H1 (cell line): ENCODE results near the gene WDR3. TPM values are rescaled to one million over a fixed set of nuclear protein-coding genes. Genes with fewer than 3 reads are reported as not detected.

Experiments
- CTCF ChIA-PET: fragments of 300-600 bp; sonication (Branson Sonifier 250); formaldehyde crosslinking; loops from one replicate; lab custom pipeline; 2021; ENCODE audit not compliant: partially characterized antibody; lab: Charles Lee
- POLR2A ChIA-PET: fragments of 300-600 bp; sonication (Branson Sonifier 250); formaldehyde crosslinking; loops from one replicate; lab custom pipeline; 2021; ENCODE audit warnings: inconsistent platforms; ENCODE audit not compliant: partially characterized antibody; lab: Charles Lee
- DNase-seq, 2 experiments: peaks; one replicate each; pipeline versions ENCODE4 v3.0.0 to v3.0.0-alpha.2; 2010 to 2022; ENCODE audit warnings: low spot score in 2 of 2, low read depth in 1 of 2, mixed read lengths in 1 of 2
- FAIRE-seq: peaks from 2 replicates; lab custom pipeline; 2011; peaks lifted over from hg19 to GRCh38; lab: Jason Lieb, UNC
- H2AFZ ChIP-seq: 2 replicates; pipeline ENCODE4 v1.8.1; 2012; ENCODE audit warnings: low read length, inconsistent platforms
- H2AK5ac ChIP-seq: 2 replicates; pipeline ENCODE4 v1.6.1; 2013; ENCODE audit warnings: low read depth, low read length
- H2BK120ac ChIP-seq: replicated peaks from 2 replicates; pipeline ENCODE3; 2013; ENCODE audit warnings: low read depth, low read length, inconsistent platforms
- H2BK12ac ChIP-seq: 2 replicates; pipeline ENCODE4 v1.6.1; 2013; ENCODE audit warnings: low read depth, low read length
- H2BK15ac ChIP-seq: 2 replicates; pipeline ENCODE4 v1.6.1; 2013; ENCODE audit warnings: low read length
- H2BK20ac ChIP-seq: 2 replicates; pipeline ENCODE4 v1.6.1; 2013; ENCODE audit warnings: low read length
- H2BK5ac ChIP-seq: 2 replicates; pipeline ENCODE4 v1.6.1; 2013; ENCODE audit warnings: low read depth, low read length
- H3K14ac ChIP-seq: 2 replicates; pipeline ENCODE4 v1.6.1; 2013; ENCODE audit warnings: inconsistent platforms; ENCODE audit not compliant: insufficient read length
- H3K18ac ChIP-seq: 2 replicates; pipeline ENCODE4 v1.6.1; 2013; ENCODE audit warnings: low read length; ENCODE audit errors: extremely low read depth
- H3K23ac ChIP-seq: 2 replicates; pipeline ENCODE4 v1.6.1; 2013; ENCODE audit warnings: inconsistent platforms; ENCODE audit not compliant: insufficient read length
- H3K23me2 ChIP-seq: 2 replicates; pipeline ENCODE4 v1.6.1; 2013; ENCODE audit warnings: low read depth, low read length
- H3K27ac ChIP-seq: 2 replicates; pipeline ENCODE4 v1.6.1; 2011; ENCODE audit warnings: low read depth, low read length, inconsistent platforms
- H3K27me3 ChIP-seq, 4 experiments: replicated peaks in 1 of 4; 1 replicate in 1 of 4; 2 replicates in 3 of 4; pipeline versions ENCODE4 v1.6.1 to v1.8.1; 2011 to 2013; ENCODE audit warnings: low read length in 3 of 4, mild to moderate bottlenecking in 3 of 4, inconsistent platforms in 2 of 4, mixed read lengths in 2 of 4, moderate library complexity in 1 of 4; ENCODE audit not compliant: control insufficient read depth in 3 of 4, insufficient read depth in 3 of 4; ENCODE audit errors: extremely low read depth in 1 of 4
- H3K36me3 ChIP-seq, 4 experiments: 2 replicates each; pipeline versions ENCODE4 v1.6.1 to v1.8.1; 2011 to 2013; ENCODE audit warnings: mild to moderate bottlenecking in 4 of 4, low read length in 3 of 4, moderate library complexity in 2 of 4, control low read depth in 1 of 4, inconsistent platforms in 1 of 4; ENCODE audit not compliant: insufficient read depth in 4 of 4, control insufficient read depth in 2 of 4
- H3K4ac ChIP-seq: replicated peaks from 2 replicates; pipeline ENCODE3; 2013; ENCODE audit warnings: low read length, low read depth, mixed read lengths, inconsistent platforms; ENCODE audit not compliant: insufficient read length
- H3K4me1 ChIP-seq, 4 experiments: replicated peaks in 1 of 4; 1 replicate in 1 of 4; 2 replicates in 3 of 4; pipeline versions ENCODE4 v1.6.1 to v1.8.1; 2011 to 2013; ENCODE audit warnings: low read length in 3 of 4, inconsistent platforms in 2 of 4, mixed read lengths in 1 of 4; ENCODE audit not compliant: insufficient read depth in 4 of 4, control insufficient read depth in 3 of 4
- H3K4me2 ChIP-seq, 2 experiments: 2 replicates each; pipeline versions ENCODE4 v1.6.1 to v1.8.1; 2011 to 2013; ENCODE audit warnings: low read depth in 2 of 2, low read length in 2 of 2, control low read depth in 1 of 2, inconsistent platforms in 1 of 2, mild to moderate bottlenecking in 1 of 2; ENCODE audit not compliant: insufficient read depth in 1 of 2
- H3K4me3 ChIP-seq, 4 experiments: fragments of 200-600, 300-600 bp in 1 of 4; sonication (generic), shearing (Covaris generic), sonication (Bioruptor Twin) in 1 of 4; 2 replicates each; pipeline versions ENCODE4 v1.5.1 to v1.8.1; 2011 to 2016; ENCODE audit warnings: low read length in 4 of 4, low read depth in 3 of 4, control low read depth in 2 of 4, inconsistent platforms in 2 of 4, mild to moderate bottlenecking in 2 of 4, mixed read lengths in 1 of 4, moderate library complexity in 1 of 4; ENCODE audit not compliant: insufficient read depth in 2 of 4; ENCODE audit errors: extremely low read depth in 1 of 4
- H3K56ac ChIP-seq: replicated peaks from 2 replicates; pipeline ENCODE3; 2013; ENCODE audit warnings: low read depth, mild to moderate bottlenecking, mixed read lengths, low read length, inconsistent platforms; ENCODE audit not compliant: insufficient read length
- H3K79me1 ChIP-seq: 2 replicates; pipeline ENCODE4 v1.6.1; 2013; ENCODE audit warnings: low read depth, low read length, control low read depth
- H3K79me2 ChIP-seq, 2 experiments: 2 replicates each; pipeline versions ENCODE4 v1.6.1 to v1.8.1; 2012 to 2013; ENCODE audit warnings: low read length in 2 of 2, mild to moderate bottlenecking in 2 of 2, inconsistent platforms in 1 of 2; ENCODE audit not compliant: insufficient read depth in 2 of 2, control insufficient read depth in 1 of 2
- H3K9ac ChIP-seq, 4 experiments: replicated peaks in 1 of 4; 1 replicate in 1 of 4; 2 replicates in 3 of 4; pipeline versions ENCODE4 v1.6.1 to v1.8.1; 2011 to 2013; ENCODE audit warnings: low read depth in 3 of 4, low read length in 3 of 4, control low read depth in 2 of 4, mild to moderate bottlenecking in 2 of 4, moderate library complexity in 2 of 4, inconsistent platforms in 1 of 4; ENCODE audit errors: extremely low read depth in 1 of 4
- H3K9me3 ChIP-seq, 2 experiments: 2 replicates each; pipeline versions ENCODE4 v1.6.1 to v1.8.1; 2012 to 2013; ENCODE audit warnings: mild to moderate bottlenecking in 2 of 2, moderate library complexity in 2 of 2, control low read depth in 1 of 2, inconsistent platforms in 1 of 2, low read depth in 1 of 2, low read length in 1 of 2, mixed read lengths in 1 of 2; ENCODE audit not compliant: insufficient read depth in 2 of 2
- H4K20me1 ChIP-seq, 2 experiments: replicated peaks in 1 of 2; 2 replicates each; pipeline versions ENCODE3 to v1.8.1; 2011 to 2013; ENCODE audit warnings: inconsistent platforms in 2 of 2, low read length in 2 of 2, mild to moderate bottlenecking in 1 of 2; ENCODE audit not compliant: insufficient read depth in 2 of 2, control insufficient read depth in 1 of 2
- H4K5ac ChIP-seq: 2 replicates; pipeline ENCODE4 v1.6.1; 2013; ENCODE audit warnings: low read length, low read depth, mixed read lengths, inconsistent platforms; ENCODE audit not compliant: insufficient read length
- H4K8ac ChIP-seq: 2 replicates; pipeline ENCODE4 v1.8.0; 2013; ENCODE audit warnings: mild to moderate bottlenecking, moderate library complexity, low read length, inconsistent platforms; ENCODE audit not compliant: insufficient read depth; ENCODE audit errors: extremely low read depth
- H4K91ac ChIP-seq: replicated peaks from 2 replicates; pipeline ENCODE3; 2013; ENCODE audit warnings: low read length, mixed read lengths, inconsistent platforms; ENCODE audit not compliant: insufficient read length
- GTF2F1 ChIP-seq: IDR thresholded peaks from 2 replicates; pipeline ENCODE4 v1.6.1; 2012; ENCODE audit warnings: low read depth, low read length, improper control_type of control experiment, borderline replicate concordance
- JUND ChIP-seq: IDR thresholded peaks from 2 replicates; pipeline ENCODE4 v1.6.1; 2011; ENCODE audit warnings: mild to moderate bottlenecking, improper control_type of control experiment, low read length
- KDM4A ChIP-seq: IDR thresholded peaks from one replicate; pipeline ENCODE4 v1.7.1; 2012; ENCODE audit warnings: low read depth, mild to moderate bottlenecking, moderate library complexity, low read length, inconsistent platforms; ENCODE audit not compliant: severe bottlenecking
- MAFK ChIP-seq: IDR thresholded peaks from 2 replicates; pipeline ENCODE4 v1.6.1; 2012; ENCODE audit warnings: low read depth, mild to moderate bottlenecking, improper control_type of control experiment, low read length
- NANOG ChIP-seq: IDR thresholded peaks from 2 replicates; pipeline ENCODE4 v1.6.1; 2011; ENCODE audit warnings: low read length, low read depth, mild to moderate bottlenecking, inconsistent platforms; ENCODE audit not compliant: insufficient read depth, poor library complexity, severe bottlenecking
- POU5F1 ChIP-seq: IDR thresholded peaks from 2 replicates; pipeline ENCODE4 v1.6.1; 2011; ENCODE audit warnings: low read depth, mild to moderate bottlenecking, low read length, moderate library complexity
- RBBP5 ChIP-seq: IDR thresholded peaks from 2 replicates; pipeline ENCODE4 v1.7.1; 2012; ENCODE audit warnings: low read depth, mild to moderate bottlenecking, inconsistent platforms, low read length, moderate library complexity, borderline replicate concordance
- SIN3A ChIP-seq, 2 experiments: IDR thresholded peaks in 1 of 2; conservative IDR thresholded peaks in 1 of 2; 2 replicates each; pipeline ENCODE4 v1.6.1; 2011 to 2012; ENCODE audit warnings: low read length in 2 of 2, improper control_type of control experiment in 1 of 2, low read depth in 1 of 2, mild to moderate bottlenecking in 1 of 2
- SP1 ChIP-seq: IDR thresholded peaks from 2 replicates; pipeline ENCODE4 v1.6.1; 2011; ENCODE audit warnings: low read depth, low read length
- SP2 ChIP-seq: IDR thresholded peaks from 2 replicates; pipeline ENCODE4 v1.6.1; 2012; ENCODE audit warnings: mild to moderate bottlenecking, low read length, inconsistent platforms
- SP4 ChIP-seq: IDR thresholded peaks from 2 replicates; pipeline ENCODE4 v1.6.1; 2012; ENCODE audit warnings: low read length, inconsistent platforms
- YY1 ChIP-seq: IDR thresholded peaks from 2 replicates; pipeline ENCODE4 v1.6.1; 2011; ENCODE audit warnings: low read depth, mild to moderate bottlenecking, low read length
- ZNF274 ChIP-seq: IDR thresholded peaks from 2 replicates; pipeline ENCODE4 v1.7.0; 2012; ENCODE audit warnings: low read length, borderline replicate concordance; ENCODE audit errors: extremely low read depth
- WGBS, 2 experiments: shearing (Covaris generic) in 1 of 2; methylation state at CpG; one replicate each; pipeline versions ENCODE4 v1.1.6 to v1.1.7; 2013 to 2015; ENCODE audit warnings: low lambda C conversion rate in 2 of 2, mixed read lengths in 2 of 2, inconsistent platforms in 1 of 2, low coverage in 1 of 2, missing lambda C conversion rate in 1 of 2; ENCODE audit not compliant: insufficient replicate concordance in 2 of 2, insufficient coverage in 1 of 2, insufficient read length in 1 of 2; ENCODE audit errors: extremely low coverage in 1 of 2, missing lambda C conversion rate in 1 of 2; 5-methylcytosine and 5-hydroxymethylcytosine counted together
- polyA plus RNA-seq, 7 experiments: library from polyadenylated mRNA; depleted of rRNA in 3 of 7; stranded (reverse) in 5 of 7; unstranded in 2 of 7; fragments of >200 nt in 5 of 7; fragments of 200-250 nt in 2 of 7; gene quantifications; 1 replicate in 5 of 7; 2 replicates in 1 of 7; 4 replicates in 1 of 7; pipeline versions ENCODE4 v1.2.1 to v1.2.3, GENCODE V29; 2011 to 2013; ENCODE audit warnings: missing spikeins in 2 of 7, mixed read lengths in 2 of 7
- total RNA-seq: library from RNA; stranded (reverse); fragmentation: NEBNext Ultra II Directional; extraction: Animal tissue kit (Norgen Biotek cat#: 25700); gene quantifications from 2 replicates; pipeline ENCODE4 v1.2.1, GENCODE V29; 2021
- TF ChIP-seq, protein P1 (sequence below): IDR thresholded peaks from 2 replicates; pipeline ENCODE4 v1.6.1; 2012; ENCODE audit warnings: low read length, inconsistent platforms

The WDR3 gene
- total and polyA plus RNA-seq, 2 of the 8 experiments (the other 6 are each of a cell fraction or from before 2014, with no cell fraction given): 18.2 to 67.9 TPM

DNA sequence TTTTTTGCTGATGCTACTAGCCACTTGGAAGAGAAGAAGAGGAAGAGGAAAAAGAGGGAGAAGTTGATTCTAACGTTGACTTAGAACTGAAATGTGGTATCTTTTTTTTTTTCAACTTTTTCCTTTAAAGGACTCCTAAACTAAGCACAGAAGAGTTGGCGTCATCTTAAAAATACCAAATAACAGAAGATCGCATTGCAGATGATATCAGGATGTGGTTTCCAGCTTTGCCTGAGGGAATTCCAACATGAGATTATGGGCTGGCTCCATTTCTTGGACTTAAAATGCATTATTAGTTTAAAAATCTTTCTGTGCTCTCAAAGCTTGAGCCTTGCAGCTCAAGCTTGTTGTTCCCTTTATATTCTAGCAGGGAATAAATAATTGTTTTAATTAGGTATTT lies 29.8 kb downstream of the WDR3 start:
- Histone ChIP-seq H3K79me2 (no peaks in the 10 kb centered on the region), H2AK5ac (no peak overlapping the region), H3K4me1 (no peaks in the 10 kb centered on the region), H4K91ac (no peak overlapping the region), H3K36me3 (peaks cover 14 to 67% (median 38%) of the 10 kb centered on the region in 4 experiments), H2BK15ac (no peak overlapping the region), H2BK5ac (no peak overlapping the region), H2BK20ac (no peak overlapping the region), H3K4me2 (no peak overlapping the region), H3K14ac (no peak overlapping the region), H3K27me3 (no peaks in the 10 kb centered on the region), H2BK120ac (no peak overlapping the region), H2AFZ (no peak overlapping the region), H3K27ac (no peak overlapping the region), H4K8ac (no peak overlapping the region), H3K56ac (no peak overlapping the region), H3K9ac (no peak overlapping the region), H3K23me2 (no peaks in the 10 kb centered on the region), H3K18ac (no peak overlapping the region), H3K4ac (no peak overlapping the region), H3K79me1 (no peaks in the 10 kb centered on the region), H3K23ac (no peak overlapping the region), H4K20me1 (no peaks in the 10 kb centered on the region), H3K9me3 (no peaks in the 10 kb centered on the region), H4K5ac (no peak overlapping the region), H3K4me3 (no peak overlapping the region), H2BK12ac (no peak overlapping the region)
- ChIA-PET POLR2A (no interaction called here), CTCF (no interaction called here)
- FAIRE-seq (no peak), DNase-seq (no peak)
- WGBS, 2 experiments: 97% methylated on average over 3 of the region's 3 CpGs; no CpG with 5 or more reads in 1 of the 2 experiments
- TF ChIP-seq ZNF274: no peak
- TF ChIP-seq YY1: no peak
- no peak for TF ChIP-seq POU5F1
- no peak for TF ChIP-seq NANOG
- TF ChIP-seq JUND: no peak
- TF ChIP-seq SP4: no peak
- no peak for TF ChIP-seq KDM4A
- no peak for TF ChIP-seq SP2
- TF ChIP-seq MAFK: no peak
- TF ChIP-seq RBBP5: no peak
- no peak for TF ChIP-seq SIN3A (conservative IDR thresholded peaks at IDR 0.05 in 1 of 2, IDR thresholded peaks at IDR 0.05 in 1 of 2; ENCODE audit: low read depth in 1 of 2, low read length in 2 of 2)
- TF ChIP-seq, protein P1, sequence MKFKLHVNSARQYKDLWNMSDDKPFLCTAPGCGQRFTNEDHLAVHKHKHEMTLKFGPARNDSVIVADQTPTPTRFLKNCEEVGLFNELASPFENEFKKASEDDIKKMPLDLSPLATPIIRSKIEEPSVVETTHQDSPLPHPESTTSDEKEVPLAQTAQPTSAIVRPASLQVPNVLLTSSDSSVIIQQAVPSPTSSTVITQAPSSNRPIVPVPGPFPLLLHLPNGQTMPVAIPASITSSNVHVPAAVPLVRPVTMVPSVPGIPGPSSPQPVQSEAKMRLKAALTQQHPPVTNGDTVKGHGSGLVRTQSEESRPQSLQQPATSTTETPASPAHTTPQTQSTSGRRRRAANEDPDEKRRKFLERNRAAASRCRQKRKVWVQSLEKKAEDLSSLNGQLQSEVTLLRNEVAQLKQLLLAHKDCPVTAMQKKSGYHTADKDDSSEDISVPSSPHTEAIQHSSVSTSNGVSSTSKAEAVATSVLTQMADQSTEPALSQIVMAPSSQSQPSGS: no peak
- TF ChIP-seq SP1: no peak
- TF ChIP-seq GTF2F1: no peak
